Stimulated activated CD8-positive, alpha-beta memory T cell treated with anti-CD3 and anti-CD28 coated beads, Interleukin-4, amount 100 ng/mL, for 1 hour (primary cell): ENCODE measurements around the gene GRK5.
"Not testable (repeated sequence)": the region's sequence is repeated elsewhere in the genome, so short reads cannot be mapped to it uniquely, and the experiment has no call there.

Experiments used
- DNase-seq, 2 donors: peaks; one replicate each; pipeline ENCODE4 v3.0.0-alpha.2; 2020; ENCODE audit warnings: low read depth in 2 of 2, low spot score in 1 of 2

The GRK5 gene

DNA sequence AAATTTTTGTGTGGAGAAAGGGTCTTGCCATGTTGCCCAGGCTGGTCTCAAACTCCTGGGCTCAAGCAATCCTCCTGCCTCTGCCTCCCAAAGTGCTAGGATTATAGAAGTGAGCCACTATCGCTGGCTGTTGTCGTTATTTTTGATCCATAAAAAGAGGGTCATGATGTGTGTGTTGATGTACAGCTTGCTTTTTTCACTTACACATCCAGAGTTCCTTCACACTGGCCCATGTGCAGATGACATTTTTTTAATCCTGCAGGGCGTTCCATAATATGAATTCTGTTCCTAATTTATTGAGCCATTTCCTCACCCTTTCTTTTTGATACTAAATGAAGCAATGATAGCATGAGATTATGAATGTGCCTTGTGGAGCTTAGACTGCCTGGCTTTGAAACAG, 40.8 kb downstream of the GRK5 start:
- no peak for DNase-seq

DNA sequence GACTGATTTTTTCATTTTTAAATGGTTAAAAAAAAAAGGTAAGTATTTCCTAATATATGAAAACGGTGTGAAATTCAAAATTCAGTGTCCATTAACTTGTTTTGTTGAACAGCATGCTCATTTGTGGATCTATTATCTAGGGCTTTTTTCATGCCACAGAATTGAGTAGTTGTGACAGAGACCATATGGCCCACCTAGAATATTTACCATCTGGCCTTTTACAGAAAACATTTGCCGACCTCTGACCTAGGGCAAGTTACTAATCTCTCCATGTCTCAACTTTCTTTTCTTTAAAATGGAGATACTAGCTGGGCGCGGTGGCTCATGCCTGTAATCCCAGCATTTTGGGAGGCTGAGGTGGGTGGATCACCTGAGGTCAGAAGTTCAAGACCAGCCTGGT, 41.3 kb downstream of the GRK5 start:
- no peak for DNase-seq

DNA sequence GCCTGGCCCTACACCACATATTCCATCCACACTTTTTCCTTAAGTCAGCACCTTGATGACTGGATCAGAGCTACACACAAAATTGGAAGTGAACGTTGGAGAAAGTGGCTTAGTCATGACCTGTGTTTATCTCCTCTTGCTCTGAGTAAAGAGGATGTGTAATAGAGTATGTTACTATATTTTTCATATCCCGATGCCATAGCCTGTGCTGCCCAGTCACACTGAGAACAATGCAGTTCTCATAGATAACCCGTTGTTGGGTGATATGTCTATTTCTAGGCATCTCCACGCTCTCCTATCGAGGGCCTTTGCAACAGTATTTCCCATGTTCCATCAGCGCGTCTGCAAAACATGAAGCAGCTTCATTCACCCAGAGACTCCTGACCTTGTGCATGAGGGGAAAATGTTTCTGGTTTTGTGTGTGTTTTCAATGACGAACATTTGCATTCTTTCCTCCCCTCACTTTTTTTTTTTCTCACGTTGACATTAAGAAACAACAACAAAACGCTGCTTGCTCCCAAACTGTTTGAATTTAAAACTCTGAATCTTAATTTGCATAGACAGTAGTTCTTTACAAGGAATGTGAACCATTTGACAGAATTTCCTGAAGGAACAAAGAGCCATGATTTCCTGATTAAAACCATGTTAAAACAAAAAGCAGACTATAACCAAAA, 43.4 kb downstream of the GRK5 start:
- no peak for DNase-seq

DNA sequence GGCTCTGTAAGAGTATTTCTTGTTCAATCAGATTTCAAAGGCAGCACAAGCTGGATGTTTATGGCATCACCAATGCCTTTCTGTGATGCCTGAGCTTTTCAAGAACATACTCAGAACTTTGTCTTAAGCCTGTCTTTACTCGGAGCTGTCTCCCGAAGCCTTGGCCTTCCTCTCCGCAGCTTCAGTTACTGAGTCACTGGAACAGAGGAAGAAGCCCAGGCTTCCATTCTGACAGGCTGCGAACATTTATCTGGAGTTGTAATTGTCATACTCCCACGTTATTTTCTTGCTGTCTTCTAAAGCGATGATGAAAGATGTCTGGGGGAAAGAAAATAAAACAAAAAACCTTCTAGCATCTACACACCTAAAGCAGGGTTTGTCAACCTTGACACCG, 43.9 kb downstream of the GRK5 start:
- DNase-seq, result no peak

DNA sequence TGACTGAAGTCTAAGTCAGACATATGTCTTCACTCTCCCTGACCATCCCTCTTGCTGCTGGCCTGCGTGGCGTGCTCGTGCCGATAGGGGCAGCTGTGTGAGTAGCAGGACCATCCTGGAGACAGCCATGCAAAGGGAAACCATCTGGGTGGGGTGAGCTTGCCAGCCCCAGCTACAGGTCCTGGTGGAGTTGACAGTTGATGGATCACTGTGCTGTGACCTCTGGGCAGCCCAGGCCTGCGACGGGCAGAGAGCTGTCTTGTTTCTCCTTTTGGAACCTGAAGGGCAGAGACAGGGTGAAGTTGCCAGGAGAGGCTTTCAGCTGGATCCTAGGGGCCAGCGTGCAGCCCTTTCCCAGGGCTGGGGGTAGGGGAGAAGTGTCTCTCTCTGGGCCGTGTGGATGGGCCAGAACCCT, 44.7 kb downstream of the GRK5 start:
- no peak for DNase-seq

DNA sequence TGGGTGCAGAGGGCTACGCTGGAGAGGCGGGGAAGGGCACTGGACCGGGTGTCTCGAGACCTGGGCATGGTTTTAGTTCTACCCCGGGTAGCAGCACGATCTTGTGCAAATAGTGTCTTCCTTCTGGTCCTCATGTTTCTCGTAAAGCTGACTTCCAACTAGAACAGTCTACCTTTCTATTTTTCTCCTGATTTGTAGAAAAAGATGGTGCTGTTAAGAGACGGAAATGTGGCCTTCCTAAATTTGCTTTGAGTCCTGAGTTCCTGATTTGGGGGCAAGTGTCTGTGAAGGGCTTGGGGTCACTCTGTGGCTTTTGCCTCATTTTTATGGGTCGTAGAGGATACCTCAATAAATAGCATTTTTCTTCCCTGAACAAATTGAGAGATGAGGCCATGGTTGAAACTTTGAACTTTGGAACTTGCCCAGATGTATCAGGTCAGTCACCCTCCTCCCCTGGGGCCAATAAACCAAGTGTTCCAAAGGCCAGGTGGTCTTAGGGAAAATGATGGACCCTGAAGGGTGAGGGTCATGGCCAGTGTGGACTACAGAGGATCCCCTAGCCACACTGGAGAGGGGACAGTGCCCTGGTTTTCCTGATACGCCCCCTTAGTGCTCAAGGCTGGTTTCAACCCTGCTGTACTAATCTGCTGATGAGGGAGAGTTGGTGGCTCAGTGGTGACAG, 45.2 kb downstream of the GRK5 start:
- no peak for DNase-seq

DNA sequence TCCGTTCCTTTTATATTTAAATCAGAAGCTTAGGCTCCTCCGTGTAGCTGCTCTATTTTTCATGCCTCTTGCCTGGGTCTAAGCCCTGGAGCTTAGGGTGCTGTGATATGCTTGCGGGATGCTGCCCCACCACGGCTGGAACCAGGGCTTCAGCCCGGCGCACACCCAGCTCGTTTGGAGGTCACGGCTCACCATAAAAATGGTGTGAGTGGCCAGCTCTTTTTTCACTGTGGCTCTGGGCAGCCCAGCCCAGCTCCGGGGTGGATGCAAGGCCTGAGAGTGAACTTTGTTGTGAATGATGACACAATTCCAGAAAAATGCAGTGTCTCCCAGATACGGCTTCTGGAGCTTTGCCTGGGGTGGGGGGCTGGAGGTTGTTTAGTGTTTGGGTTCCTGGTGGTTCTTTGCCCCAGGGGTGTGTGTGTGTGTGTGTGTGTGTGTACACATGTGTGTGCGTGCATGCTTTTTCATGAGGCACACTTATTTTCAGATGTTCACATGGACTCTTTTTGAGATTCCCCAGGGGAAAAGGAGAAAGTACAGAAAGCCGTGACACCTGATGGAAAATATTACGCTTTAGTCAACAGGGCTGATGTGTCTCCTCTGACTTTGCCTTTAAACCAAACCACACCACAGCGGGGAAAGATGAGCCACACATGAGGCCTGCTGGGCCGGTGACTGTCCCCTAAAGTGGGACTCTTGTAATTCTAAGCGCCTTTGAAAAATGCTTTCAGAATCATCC, 46.2 kb downstream of the GRK5 start:
- DNase-seq, result no peak

DNA sequence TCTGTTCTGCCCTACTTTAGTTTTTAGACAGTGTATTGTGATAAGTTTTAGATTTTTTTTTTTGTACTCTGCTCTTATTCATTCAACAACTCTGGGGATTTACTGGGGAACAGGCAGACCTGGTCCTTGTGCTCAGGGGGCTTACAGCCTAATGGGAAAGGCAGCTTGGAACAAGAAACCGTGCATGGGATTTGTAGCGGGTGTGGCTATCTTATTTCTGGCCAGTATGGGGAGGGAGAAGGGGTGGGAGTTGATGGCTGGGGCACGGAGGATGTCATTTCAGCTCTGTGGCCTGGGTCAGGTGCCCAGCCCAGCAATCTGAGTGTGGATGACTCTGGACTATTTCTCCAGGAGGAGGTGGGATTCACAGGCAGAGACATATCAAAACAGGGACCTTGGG, 47.0 kb downstream of the GRK5 start:
- no peak for DNase-seq

DNA sequence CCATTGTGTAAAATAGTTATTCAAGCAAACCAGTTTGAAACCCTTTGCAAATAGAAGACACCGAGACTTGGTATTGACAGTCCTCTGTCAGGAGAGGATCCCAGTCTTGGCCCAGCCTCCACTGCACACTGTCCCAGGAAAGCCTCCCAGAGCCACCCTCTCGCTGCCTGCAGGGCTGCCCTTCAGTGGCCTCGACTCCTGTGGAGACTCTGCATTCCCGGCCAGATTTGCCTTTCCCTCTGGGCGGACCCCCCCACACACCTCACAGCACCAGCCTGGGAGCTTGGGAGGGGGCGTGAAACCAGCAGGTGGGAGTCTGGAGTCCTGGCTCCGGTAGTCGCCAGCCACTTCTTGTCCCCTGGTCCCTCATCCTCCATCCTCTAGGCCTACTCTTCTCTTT, 48.7 kb downstream of the GRK5 start:
- DNase-seq, result no peak

DNA sequence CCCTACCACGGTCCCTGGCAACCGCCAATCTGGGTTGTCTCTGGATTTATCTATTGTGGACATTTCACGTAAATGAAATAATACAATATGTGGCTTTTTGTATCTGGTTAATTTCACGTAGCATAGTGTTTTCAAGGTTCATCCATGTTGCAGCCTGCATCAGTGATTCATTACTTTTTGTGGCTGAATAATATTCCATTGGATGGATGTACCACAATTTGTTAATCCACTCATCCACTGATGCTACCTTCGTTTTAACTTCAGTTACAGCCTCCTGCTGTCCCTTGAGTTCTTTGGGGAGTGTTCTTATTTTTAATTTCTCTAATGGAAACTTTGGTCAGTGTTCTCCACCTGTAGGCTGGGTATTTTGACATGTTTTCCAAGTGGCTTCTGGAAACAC, 49.5 kb downstream of the GRK5 start:
- DNase-seq, result no peak

DNA sequence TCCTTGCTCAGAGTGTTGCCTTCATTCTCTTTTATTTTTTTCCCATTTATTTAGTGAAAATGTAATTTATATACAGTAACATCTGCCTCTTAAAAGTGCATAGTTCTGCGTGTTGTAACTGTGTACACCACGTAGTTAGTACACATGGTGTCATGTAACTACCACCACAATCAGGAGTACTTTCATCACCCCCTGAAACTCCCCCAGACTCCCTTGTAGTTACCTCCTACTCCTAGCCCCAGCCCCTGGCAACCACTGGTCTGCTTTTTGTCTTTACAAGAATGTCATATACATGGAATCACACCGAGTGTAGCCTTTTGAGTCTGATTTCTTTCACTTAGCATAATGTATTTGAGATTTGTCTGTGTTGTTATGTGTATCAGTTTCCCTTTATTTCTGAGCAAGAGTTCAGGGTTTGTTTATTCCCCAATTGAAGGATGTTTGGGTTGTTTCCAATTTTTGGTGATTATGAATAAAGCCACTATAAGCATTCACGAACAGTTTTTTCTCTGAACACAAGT, 50.6 kb downstream of the GRK5 start:
- DNase-seq, result no peak

DNA sequence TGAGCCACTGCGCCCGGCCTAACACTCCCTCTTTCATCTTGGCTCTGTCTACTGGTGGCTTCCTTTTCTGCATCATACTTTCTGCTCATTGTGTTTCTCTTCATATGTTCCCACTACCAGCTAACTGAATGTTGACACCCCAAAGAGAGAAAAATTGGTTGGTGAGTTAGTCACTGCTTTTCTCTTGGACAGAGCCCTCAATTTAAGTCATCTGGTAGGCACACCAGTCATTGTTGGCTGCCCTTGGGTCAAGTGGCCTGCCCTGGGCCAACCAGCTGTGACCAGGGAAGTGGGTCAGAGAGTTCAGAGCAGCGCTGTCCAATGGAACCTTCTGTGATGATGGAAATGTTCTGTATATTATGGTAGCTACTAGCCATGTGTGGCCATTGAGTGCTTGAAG, 52.0 kb downstream of the GRK5 start:
- DNase-seq, result no peak

DNA sequence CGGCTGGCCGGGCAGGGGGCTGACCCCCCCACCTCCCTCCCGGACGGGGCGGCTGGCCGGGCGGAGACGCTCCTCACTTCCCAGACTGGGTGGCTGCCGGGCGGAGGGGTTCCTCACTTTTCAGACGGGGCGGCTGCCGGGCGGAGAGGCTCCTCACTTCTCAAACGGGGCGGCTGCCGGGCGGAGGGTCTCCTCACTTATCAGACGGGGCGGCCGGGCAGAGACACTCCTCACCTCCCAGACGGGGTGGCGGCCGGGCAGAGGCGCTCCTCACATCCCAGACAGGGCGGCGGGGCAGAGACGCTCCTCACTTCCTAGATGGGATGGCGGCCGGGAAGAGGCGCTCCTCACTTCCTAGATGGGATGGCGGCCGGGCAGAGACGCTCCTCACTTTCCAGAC, 53.6 kb downstream of the GRK5 start:
- DNase-seq, result not testable (repeated sequence)

DNA sequence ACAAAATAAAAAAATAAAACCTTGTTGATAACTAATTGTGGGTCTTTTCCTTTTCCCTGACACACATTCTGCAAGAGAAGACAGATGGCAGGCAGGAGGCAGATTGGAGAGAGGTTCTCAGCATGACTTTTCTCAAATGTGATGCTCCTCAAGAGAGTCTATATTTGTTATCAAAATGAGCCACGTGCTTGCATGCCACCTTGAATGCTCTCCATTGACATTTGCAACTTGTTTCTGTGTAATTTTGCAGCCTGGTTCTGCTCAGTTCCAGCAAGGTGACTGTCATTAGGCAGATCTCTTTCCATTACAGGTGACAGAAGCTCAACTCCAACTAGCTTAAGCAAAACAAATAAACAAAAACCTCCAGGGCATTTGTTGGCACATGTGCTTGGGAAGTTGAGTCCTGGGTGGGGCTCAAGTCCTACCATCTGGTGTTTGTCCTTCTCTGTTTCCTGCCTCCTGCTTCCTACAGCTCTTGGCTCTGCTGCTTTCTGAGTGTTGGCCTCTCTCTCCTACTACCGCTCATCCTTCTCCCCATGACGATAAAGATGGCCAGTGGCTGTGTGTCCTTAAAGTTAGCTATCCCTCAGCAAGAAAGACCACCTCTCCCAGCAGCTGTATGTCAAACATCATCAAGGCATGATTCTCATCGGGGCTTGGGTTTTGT, 56.7 kb downstream of the GRK5 start:
- DNase-seq, result no peak

DNA sequence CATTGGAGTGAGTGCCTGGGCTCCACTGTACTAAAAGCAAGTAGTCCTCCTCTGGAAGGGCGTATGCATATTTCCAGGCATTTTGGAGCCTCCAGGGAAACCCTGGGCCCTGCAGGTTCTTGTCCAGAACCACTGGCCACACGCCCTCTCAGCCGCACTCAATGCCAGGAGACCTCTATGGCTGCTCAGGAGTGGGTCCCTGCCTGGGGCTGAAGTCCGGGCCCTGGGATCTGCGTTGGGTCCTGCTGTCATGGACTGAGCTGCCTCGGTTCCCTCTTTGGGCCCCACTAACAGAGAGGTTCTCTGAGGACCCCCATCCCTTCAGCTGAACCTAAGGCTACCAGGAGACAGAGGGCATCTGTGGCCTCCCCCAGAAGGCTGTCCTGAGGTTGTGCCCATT, 58.3 kb downstream of the GRK5 start:
- DNase-seq, result no peak

DNA sequence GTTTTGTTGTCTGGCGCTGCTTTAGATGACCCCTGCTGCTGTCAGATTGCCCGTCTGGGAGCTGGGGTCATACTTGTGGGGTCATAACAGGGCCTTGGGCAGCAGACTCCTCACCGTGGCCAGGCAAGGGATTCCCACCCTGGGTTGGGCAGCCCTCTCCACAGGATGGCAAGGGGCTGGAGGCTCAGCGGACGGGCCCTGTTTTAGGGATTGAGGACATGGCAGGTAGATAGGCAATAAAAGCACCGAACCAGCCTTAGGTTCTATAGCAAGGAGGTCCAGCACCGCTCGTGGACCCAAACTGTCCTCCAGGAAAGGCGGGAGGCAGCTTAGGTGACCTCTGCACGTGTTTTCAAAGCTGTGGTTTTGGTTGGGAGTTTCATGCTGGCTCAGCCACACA, 60.0 kb downstream of the GRK5 start:
- no peak for DNase-seq

DNA sequence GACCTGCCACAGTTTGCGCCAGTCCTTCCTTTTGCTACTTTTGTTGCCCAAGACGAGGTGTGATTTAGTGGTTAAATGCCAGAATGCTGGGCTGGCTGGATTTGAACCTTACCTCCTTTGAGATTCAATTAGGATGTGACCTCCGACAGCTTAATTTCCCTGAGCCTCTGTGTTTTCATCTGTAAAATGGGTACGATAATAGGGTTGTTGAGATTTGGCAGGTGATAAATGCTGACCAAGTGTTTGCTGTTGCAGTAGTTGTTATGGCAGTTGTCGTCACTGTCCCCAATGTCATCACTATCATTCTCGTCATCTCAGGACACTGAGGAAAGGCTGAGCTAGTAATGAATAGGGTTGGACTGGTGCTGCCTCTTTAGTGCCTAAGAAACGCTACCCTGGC, 61.1 kb downstream of the GRK5 start:
- no peak for DNase-seq

DNA sequence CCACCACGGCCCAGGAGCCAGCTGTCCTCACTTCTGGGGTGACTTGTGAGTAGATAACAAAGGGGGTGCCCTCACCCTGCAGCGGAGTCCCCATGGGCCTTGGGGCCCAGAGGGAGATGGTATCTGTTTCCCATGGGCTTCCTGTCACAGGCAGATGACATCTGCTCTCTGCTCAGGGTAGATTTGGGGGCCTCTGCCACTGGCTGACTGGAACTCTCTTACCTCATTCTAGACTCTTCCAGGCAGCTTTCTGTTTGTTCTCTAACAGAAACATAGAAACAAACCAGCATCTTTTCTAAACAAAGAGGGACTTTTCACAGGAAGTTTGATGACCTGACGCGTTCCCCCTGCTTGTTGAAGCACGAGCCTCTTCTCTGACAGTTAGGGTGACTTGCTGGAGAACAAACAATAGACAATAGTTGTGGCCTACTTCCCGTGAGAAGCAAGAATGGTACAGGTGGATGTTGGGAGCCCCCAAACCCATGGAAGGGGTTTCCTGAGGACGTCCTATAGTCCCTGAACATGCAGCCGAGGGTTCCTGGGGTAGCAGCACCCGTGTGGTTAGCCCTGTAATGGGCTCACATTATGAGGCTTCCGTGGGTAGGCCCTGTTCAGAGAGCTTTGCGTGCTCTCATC, 61.6 kb downstream of the GRK5 start:
- peak; percentile 32 to 48 for DNase-seq

DNA sequence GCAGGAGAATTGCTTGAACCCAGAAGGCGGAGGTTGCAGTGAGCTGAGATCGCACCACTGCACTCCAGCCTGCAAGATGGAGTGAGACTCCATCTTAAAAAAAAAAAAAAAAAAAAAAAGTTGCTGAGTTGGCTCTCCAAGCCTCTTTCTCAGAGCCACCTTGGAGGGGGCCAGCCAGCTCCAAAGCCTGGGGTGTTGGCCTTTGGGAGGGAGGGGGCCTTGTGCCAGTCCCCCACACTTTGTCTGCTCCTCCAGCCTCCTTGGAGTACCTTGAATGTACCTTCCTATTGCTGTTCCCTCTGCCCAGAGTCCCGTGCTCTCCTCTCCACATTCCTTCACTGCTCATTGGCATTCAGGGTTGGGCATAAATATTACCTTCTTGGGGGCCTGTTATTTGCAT, 62.4 kb downstream of the GRK5 start:
- no peak for DNase-seq

DNA sequence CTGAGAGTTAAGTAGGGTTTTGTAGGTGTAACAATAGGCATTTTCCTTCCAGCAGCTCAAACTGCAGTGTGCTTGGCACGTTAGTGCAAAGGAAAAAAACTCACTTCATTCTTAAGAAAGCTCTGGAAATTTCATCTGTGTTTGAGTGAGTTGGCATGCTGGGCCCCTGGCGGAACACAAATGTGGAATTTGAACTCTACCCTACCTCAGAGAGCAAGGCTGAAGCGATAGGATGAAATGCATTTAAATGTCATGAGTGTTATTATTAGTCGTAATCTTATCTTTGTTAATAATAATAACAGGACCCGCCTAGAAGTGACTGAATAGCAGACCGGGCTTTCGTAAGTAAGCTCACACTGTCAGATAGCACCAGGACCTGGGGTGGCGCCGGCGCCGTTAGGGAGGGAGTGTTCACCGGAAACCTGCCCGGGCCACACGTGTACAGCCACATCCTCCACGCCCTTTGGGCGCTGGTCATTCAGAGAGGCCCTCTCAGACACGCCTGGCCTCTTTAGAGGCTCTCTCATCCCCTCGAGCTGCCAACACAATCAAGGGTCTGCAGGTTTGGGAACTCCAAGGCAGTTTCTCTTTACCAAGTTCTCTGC, 63.5 kb downstream of the GRK5 start:
- DNase-seq, result peak in 1 of 2 donors; percentile 36

DNA sequence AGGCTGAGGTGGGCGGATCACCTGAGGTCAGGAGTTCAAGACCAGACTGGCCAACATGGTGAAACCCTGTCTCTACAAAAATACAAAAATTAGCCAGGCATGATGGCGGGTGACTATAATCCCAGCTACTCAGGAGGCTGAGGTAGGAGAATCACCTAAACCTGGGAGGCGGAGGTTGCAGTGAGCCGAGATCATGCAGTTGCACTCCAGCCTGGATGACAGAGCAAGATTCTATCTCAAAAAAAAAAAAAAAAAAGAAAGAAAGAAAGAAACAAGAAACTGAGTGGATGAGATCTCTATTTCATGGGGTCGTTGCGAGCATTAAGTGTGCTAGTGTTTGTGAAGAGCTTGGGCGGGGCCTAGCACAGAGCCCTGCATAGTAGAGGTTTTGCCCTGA, 65.0 kb downstream of the GRK5 start:
- not testable (repeated sequence) for DNase-seq
